GM19395 (cell line): ENCODE measurements around the gene SERF1B.
A peak's percentile ranks its signal among the peaks of the same experiment; 100 is the strongest.
"Not testable (repeated sequence)": the region's sequence is repeated elsewhere in the genome, so short reads cannot be mapped to it uniquely, and the experiment has no call there.

Source experiments
- ATAC-seq: cut with Tn5 transposase; IDR thresholded peaks from one replicate; pipeline ENCODE4 v1.9.1; 2021; ENCODE audit warnings: mild to moderate bottlenecking, moderate library complexity; ENCODE audit not compliant: unreplicated experiment

The SERF1B gene

DNA sequence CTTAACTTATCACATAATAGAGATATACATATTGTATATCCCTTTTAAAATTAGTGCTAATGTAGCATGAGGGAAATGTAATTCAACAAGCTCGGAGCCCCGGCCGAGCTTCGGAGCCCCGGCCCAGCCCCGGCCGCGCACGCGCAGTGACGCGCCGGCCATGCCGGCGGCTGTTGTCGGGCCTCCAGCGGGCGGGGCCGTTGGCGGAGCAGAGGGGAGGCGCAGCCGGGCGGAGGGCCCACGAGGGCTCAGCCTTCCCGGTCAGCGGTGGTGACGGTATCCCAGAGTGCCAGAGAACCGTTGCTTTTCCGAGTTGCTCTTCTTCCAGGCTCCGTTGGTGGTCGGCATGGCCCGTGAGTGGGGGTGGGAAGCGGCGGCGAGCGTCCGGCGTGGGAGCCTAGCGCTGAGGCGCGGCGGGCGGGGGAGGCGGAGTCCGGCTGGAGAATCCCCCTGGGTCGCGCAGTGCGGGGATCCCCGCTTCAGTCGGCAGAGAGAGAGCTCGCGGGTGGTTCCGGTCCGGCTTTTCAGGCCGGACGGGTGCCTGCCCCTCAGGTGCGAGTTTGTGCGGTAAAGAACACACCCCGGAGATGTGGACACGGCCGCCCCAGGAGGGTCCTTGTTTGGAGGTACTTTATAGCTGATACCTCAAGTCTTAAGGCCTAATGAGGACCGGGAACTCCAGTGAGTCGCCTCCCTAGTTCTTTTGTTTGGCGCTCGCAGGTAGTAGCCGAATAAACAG is at the start of gene SERF1B:
TSS of gene SERF1B (plus strand) at position 146 of the 739 bp plus-strand sequence. CDS start at position 347, 201 bp downstream.
- ATAC-seq: peak; percentile 87

GRCh38 chr5:69991713-69992112 is 33.3 kb upstream of the SERF1B start:
- not testable (repeated sequence) for ATAC-seq

GRCh38 chr5:69995535-69995934 is 29.5 kb upstream of the SERF1B start:
- ATAC-seq: not testable (repeated sequence)

GRCh38 chr5:70020660-70021059 is 4.4 kb upstream of the SERF1B start:
- not testable (repeated sequence) for ATAC-seq

- peak; percentile 40 for ATAC-seq
Observed at GRCh38 chr5:70025845-70026145, 744 bp downstream of the SERF1B start.

- ATAC-seq: not testable (repeated sequence)
Observed at GRCh38 chr5:70031204-70031603, 6.2 kb downstream of the SERF1B start.

DNA sequence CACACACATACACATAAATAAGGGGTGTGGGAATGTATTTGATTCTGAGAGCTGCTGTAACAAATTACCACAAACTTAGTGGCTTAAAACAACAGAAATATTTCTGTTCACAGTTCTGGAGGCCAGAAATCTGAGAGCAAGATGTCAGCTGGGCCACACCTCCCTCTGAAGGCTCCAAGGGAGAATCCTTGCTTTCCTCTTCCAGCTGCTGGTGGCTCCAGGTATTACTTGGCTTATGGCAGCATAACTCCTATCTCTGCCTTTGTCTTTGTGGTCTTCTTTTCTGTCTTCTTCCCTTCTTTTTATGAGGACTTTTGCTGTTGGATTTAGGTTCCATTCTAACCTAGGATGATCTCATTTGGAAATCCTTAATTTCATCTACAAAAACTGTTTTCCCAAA is 16.4 kb downstream of the SERF1B start:
- ATAC-seq: not testable (repeated sequence)

DNA sequence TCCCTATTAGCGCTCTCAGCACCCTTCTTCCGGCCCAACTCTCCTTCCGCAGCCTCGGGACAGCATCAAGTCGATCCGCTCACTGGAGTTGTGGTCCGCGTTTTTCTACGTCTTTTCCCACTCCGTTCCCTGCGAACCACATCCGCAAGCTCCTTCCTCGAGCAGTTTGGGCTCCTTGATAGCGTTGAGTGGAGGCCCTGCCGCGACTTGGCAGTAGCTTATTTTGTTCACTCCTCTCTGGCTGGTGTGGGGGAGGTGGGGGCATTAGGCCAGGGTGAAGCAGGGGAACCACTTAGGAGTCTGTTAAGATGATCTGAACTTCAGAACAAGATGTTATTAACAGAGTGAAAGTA is 24.7 kb downstream of the SERF1B start:
- peak; percentile 45 for ATAC-seq

GRCh38 chr5:70056289-70056942 is 31.4 kb downstream of the SERF1B start:
- ATAC-seq: not testable (repeated sequence)

GRCh38 chr5:70057140-70057539 is 32.1 kb downstream of the SERF1B start:
- ATAC-seq: not testable (repeated sequence)

- not testable (repeated sequence) for ATAC-seq
Observed at GRCh38 chr5:70077632-70078031, 52.6 kb downstream of the SERF1B start.

GRCh38 chr5:70088907-70089464 is 63.9 kb downstream of the SERF1B start:
- not testable (repeated sequence) for ATAC-seq

GRCh38 chr5:70091776-70092175 is 66.7 kb downstream of the SERF1B start:
- ATAC-seq: not testable (repeated sequence)
